Right lobe of liver (tissue), 6 donors: ENCODE measurements around the gene ITSN1. TPM values are rescaled to one million over a fixed set of nuclear protein-coding genes. Genes with fewer than 3 reads are reported as not detected.

Experiments used
- ATAC-seq, 4 donors: fragments of 200-7000 bp; cut with Tn5 transposase; one replicate each; pipeline ENCODE4 v1.9.1; 2020; ENCODE audit warnings: mild to moderate bottlenecking in 4 of 4, moderate library complexity in 4 of 4
- DNase-seq, 3 donors: peaks; one replicate each; pipeline ENCODE4 v3.0.0-alpha.2; 2020
- H3K27ac ChIP-seq, 3 donors: fragments of 200-600 bp; one replicate each; pipeline ENCODE4 v1.8.0; 2022
- H3K27me3 ChIP-seq, 2 donors: fragments of 200-600 bp; one replicate each; pipeline ENCODE4 v1.8.0; 2022
- H3K36me3 ChIP-seq, 4 donors: fragments of 200-600 bp; sonication (generic) in 1 of 4; one replicate each; pipeline versions ENCODE4 v1.5.1 to v1.8.0; 2017 to 2022; ENCODE audit warnings: control low read depth in 1 of 4
- H3K4me1 ChIP-seq, 4 donors: fragments of 200-600 bp; sonication (generic) in 1 of 4; one replicate each; pipeline versions ENCODE4 v1.5.1 to v1.8.0; 2017 to 2022; ENCODE audit warnings: control low read depth in 1 of 4
- H3K4me3 ChIP-seq, 3 donors: fragments of 200-600 bp; one replicate each; pipeline ENCODE4 v1.8.0; 2022
- H3K9me3 ChIP-seq, 4 donors: fragments of 200-600 bp; sonication (generic) in 1 of 4; one replicate each; pipeline versions ENCODE4 v1.5.1 to v1.8.0; 2017 to 2022; ENCODE audit warnings: control low read depth in 1 of 4
- POLR2A ChIP-seq: fragments of 450-650 bp; IDR thresholded peaks from one replicate; pipeline ENCODE4 v1.6.1; 2017; ENCODE audit warnings: antibody characterized with exemption, mild to moderate bottlenecking
- WGBS: methylation state at CpG from one replicate; pipeline ENCODE4 v1.1.6; 2018; ENCODE audit warnings: low coverage, low lambda C conversion rate; ENCODE audit not compliant: insufficient coverage; ENCODE audit errors: missing lambda C conversion rate; 5-methylcytosine and 5-hydroxymethylcytosine counted together
- intact Hi-C, 2 donors: fragments of 100-400 bp; cut with DNase I; formaldehyde crosslinking; loops; one replicate each; pipeline versions ENCODE4 v1.11.2 to v1.14.1; 2022
- total RNA-seq, 6 experiments: library from RNA; depleted of rRNA in 2 of 6; stranded (reverse); fragments of >200 nt in 2 of 6; fragmentation: NEBNext Ultra II Directional in 3 of 6; extraction: Animal tissue kit (Norgen Biotek cat#: 25700) in 3 of 6; gene quantifications; one replicate each; pipeline versions ENCODE4 v1.1.0 to v1.2.4, GENCODE V29; 2016 to 2023
- TF ChIP-seq, protein P1 (sequence below), 4 donors: fragments of 200-600 bp in 3 of 4; fragments of 450-650 bp in 1 of 4; IDR thresholded peaks; one replicate each; pipeline versions ENCODE4 v1.5.1 to v1.8.0; 2016 to 2022; ENCODE audit warnings: antibody characterized with exemption in 4 of 4, mild to moderate bottlenecking in 2 of 4
- donor health status: DM: no; HTN: yes; CAD: no.
- donor health status: DM: no; HTN: no; CAD: no.
- donor health status: DM: no; HTN: no; CAD: no.
- donor health status: DM: no; HTN: yes; CAD: no.
- donor health status: DM: no; HTN: yes; CAD: no.

Gene ITSN1
- total RNA-seq, 6 experiments from 2014 or later, result 27.8 to 63.1 (median 33.8) TPM

DNA sequence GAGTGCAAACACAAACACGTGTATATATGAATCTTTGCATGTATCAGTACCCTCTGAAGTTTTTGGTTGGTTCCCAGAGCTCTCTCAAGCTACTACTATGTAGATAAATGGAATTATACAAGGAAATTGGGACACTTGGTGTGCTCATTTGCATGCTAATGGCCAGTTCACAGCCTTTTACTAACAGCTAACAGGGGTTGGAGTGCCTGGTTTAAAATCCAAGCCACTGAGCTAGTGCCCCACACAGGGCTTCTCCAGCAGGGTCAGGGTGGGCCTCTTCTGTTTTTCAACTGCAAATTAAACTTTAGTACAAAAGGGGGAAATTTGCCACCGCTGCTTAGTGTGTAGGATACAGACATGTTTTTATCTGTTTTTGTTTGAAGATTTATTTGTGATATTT is 152.3 kb downstream of the ITSN1 start:
- WGBS, result 73% methylated on average over 2 of the region's 2 CpGs
- Histone ChIP-seq H3K27me3 (no peaks in the 10 kb centered on the region), H3K9me3 (no peaks in the 10 kb centered on the region), H3K4me1 (peaks cover 0 to 11% (median 6%) of the 10 kb centered on the region in 4 donors), H3K4me3 (no peak overlapping the region), H3K27ac (no peak overlapping the region), H3K36me3 (peaks cover 0 to 22% (median 8%) of the 10 kb centered on the region in 4 donors)
- TF ChIP-seq POLR2A, result no peak
- TF ChIP-seq, protein P1, sequence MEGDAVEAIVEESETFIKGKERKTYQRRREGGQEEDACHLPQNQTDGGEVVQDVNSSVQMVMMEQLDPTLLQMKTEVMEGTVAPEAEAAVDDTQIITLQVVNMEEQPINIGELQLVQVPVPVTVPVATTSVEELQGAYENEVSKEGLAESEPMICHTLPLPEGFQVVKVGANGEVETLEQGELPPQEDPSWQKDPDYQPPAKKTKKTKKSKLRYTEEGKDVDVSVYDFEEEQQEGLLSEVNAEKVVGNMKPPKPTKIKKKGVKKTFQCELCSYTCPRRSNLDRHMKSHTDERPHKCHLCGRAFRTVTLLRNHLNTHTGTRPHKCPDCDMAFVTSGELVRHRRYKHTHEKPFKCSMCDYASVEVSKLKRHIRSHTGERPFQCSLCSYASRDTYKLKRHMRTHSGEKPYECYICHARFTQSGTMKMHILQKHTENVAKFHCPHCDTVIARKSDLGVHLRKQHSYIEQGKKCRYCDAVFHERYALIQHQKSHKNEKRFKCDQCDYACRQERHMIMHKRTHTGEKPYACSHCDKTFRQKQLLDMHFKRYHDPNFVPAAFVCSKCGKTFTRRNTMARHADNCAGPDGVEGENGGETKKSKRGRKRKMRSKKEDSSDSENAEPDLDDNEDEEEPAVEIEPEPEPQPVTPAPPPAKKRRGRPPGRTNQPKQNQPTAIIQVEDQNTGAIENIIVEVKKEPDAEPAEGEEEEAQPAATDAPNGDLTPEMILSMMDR (IDR thresholded peaks at IDR 0.05), result no peak
- DNase-seq (no peak), ATAC-seq (no peak)
- intact Hi-C loops, result no loop called here

DNA sequence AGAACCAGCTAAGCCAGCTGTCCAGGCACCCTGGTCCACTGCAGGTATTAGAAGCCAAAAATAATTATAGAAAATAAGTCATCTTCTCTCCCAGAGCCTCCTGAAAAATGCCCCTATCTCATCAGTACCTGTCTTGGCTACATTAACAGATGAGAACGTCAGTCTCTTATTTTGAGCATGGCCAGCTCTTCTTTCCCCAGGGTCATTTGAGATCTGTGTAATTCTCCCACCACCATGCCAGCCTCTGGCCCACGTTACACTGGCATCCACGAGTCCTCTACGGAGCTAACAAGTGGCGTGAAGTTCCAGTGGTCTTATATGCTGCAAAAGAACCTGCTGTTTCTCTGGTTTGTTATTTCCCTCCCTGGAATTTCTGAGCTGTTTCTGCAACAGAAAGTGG is 155.3 kb downstream of the ITSN1 start:
- no peak overlapping the region for H3K27ac ChIP-seq
- peaks cover 0 to 35% (median 12%) of the 10 kb centered on the region in 4 donors for H3K4me1 ChIP-seq
- WGBS, result 94% methylated on average over 5 of the region's 5 CpGs
- no peaks in the 10 kb centered on the region for H3K27me3 ChIP-seq
- ATAC-seq (no peak), DNase-seq (no peak)
- no peak overlapping the region for H3K4me3 ChIP-seq
- H3K36me3 ChIP-seq, result peaks cover 0 to 22% (median 8%) of the 10 kb centered on the region in 4 donors
- intact Hi-C loops, result no loop called here
- no peaks in the 10 kb centered on the region for H3K9me3 ChIP-seq
- no peak for TF ChIP-seq POLR2A
- TF ChIP-seq, protein P1 (IDR thresholded peaks at IDR 0.05), result no peak

DNA sequence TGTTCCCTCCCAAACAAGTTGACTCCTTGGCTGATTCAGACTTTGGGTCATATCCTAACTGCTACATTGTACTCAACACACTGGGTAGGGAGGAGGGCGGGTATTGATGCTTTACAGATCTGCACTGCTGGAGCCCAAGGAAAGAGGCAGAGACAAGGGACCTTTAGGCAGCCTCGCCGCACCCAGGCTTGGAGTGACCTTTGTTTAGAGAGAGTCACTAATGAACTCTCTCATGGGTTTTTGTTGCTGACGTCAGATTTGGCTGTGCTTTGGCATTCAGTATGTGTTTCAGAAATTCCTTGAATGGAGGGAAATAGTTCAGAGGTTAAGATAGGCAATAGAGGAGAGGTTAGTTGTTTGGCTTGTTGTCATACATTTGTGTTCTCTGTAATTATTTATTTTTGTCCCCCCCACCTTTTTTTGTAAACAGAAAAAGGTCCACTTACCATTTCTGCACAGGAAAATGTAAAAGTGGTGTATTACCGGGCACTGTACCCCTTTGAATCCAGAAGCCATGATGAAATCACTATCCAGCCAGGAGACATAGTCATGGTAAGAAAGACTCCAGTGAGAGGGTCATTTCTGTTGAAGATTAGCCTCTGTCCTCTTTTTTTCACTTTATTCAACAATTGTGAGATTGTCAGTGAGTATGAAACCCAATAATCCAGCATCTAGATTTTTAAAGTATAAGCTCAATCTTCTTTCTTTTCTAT is 157.2 kb downstream of the ITSN1 start:
- Histone ChIP-seq H3K27me3 (no peaks in the 10 kb centered on the region), H3K9me3 (no peaks in the 10 kb centered on the region), H3K27ac (peak overlapping the region; percentile 35 to 70 (median 68)), H3K4me1 (peaks cover 0 to 36% (median 12%) of the 10 kb centered on the region in 4 donors), H3K4me3 (no peak overlapping the region), H3K36me3 (peaks cover 0 to 16% (median 8%) of the 10 kb centered on the region in 4 donors)
- 23% methylated on average over 5 of the region's 5 CpGs for WGBS
- DNase-seq (peak; percentile 68 to 85 (median 79)), ATAC-seq (peak; percentile 77 to 90 (median 84))
- TF ChIP-seq POLR2A, result peak; percentile 45
- TF ChIP-seq, protein P1 (IDR thresholded peaks at IDR 0.05), result no peak
- intact Hi-C loops, result no loop called here

DNA sequence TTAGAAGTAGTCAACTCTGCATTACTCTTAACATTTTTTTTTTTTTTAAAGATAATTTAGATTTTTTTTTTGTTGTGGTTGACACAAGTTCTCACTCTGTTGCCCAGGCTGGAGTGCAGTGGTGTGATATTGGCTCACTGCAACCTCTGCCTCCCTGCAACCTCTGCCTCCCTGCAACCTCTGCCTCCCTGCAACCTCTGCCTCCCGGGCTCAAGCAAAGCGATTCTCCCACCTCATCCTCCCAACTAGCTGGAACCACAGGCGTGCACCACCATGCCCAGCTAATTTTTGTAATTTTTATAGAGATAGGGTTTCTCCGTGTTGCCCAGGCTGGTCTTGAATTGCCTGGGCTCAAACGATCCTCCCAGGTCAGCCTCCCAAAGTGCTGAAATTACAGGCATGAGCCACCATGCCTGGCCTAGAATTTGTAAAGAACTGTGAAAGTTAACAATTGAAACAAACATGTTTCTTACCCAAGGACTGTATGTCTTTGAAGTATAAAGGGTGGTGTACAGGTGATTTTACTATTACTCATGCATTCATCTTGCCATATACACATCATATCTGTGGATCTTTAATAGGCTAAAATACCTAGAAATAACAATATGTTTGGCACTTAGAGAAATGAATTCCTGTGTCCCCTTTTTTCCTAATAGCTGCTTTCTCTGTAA is 158.6 kb downstream of the ITSN1 start:
- Histone ChIP-seq H3K4me1 (peaks cover 0 to 36% (median 12%) of the 10 kb centered on the region in 4 donors), H3K36me3 (peaks cover 0 to 13% (median 7%) of the 10 kb centered on the region in 4 donors), H3K27me3 (no peaks in the 10 kb centered on the region), H3K9me3 (no peaks in the 10 kb centered on the region), H3K27ac (peak overlapping the region; percentile 65 to 75 (median 68)), H3K4me3 (no peak overlapping the region)
- intact Hi-C loops, result no loop called here
- no peak for DNase-seq
- ATAC-seq, result no peak
- TF ChIP-seq POLR2A, result no peak
- TF ChIP-seq, protein P1 (IDR thresholded peaks at IDR 0.05), result no peak
- 93% methylated on average over 4 of the region's 5 CpGs for WGBS
